ENCODE measurements around the gene SNRNP200.

- TF ChIP-seq, protein P1, sequence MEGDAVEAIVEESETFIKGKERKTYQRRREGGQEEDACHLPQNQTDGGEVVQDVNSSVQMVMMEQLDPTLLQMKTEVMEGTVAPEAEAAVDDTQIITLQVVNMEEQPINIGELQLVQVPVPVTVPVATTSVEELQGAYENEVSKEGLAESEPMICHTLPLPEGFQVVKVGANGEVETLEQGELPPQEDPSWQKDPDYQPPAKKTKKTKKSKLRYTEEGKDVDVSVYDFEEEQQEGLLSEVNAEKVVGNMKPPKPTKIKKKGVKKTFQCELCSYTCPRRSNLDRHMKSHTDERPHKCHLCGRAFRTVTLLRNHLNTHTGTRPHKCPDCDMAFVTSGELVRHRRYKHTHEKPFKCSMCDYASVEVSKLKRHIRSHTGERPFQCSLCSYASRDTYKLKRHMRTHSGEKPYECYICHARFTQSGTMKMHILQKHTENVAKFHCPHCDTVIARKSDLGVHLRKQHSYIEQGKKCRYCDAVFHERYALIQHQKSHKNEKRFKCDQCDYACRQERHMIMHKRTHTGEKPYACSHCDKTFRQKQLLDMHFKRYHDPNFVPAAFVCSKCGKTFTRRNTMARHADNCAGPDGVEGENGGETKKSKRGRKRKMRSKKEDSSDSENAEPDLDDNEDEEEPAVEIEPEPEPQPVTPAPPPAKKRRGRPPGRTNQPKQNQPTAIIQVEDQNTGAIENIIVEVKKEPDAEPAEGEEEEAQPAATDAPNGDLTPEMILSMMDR (IDR thresholded peaks at IDR 0.05; ENCODE audit: insufficient read depth, low read depth, low read length), result no peak
- no peak for TF ChIP-seq EZH2 (IDR thresholded peaks at IDR 0.05; ENCODE audit: insufficient read depth, low read length)
These were observed 52.3 kb downstream of the SNRNP200 start for GRCh38 chr2:96253006-96253405.

Data from astrocyte (in vitro differentiated cells and primary cell).